GM12874 (cell line): ENCODE data around the gene LONRF3.
A peak's percentile ranks its signal among the peaks of the same experiment; 100 is the strongest.

ENCODE experiments used
- TF ChIP-seq, protein P1 (sequence below): IDR thresholded peaks from 2 replicates; pipeline ENCODE4 v1.5.1; 2011; ENCODE audit warnings: low read depth, mild to moderate bottlenecking, control low read depth, low read length, moderate library complexity; ENCODE audit not compliant: insufficient read depth

The LONRF3 gene

GRCh38 chrX:119055687-119056086 lies 81.3 kb downstream of the LONRF3 start:
- TF ChIP-seq, protein P1, sequence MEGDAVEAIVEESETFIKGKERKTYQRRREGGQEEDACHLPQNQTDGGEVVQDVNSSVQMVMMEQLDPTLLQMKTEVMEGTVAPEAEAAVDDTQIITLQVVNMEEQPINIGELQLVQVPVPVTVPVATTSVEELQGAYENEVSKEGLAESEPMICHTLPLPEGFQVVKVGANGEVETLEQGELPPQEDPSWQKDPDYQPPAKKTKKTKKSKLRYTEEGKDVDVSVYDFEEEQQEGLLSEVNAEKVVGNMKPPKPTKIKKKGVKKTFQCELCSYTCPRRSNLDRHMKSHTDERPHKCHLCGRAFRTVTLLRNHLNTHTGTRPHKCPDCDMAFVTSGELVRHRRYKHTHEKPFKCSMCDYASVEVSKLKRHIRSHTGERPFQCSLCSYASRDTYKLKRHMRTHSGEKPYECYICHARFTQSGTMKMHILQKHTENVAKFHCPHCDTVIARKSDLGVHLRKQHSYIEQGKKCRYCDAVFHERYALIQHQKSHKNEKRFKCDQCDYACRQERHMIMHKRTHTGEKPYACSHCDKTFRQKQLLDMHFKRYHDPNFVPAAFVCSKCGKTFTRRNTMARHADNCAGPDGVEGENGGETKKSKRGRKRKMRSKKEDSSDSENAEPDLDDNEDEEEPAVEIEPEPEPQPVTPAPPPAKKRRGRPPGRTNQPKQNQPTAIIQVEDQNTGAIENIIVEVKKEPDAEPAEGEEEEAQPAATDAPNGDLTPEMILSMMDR: no peak

DNA sequence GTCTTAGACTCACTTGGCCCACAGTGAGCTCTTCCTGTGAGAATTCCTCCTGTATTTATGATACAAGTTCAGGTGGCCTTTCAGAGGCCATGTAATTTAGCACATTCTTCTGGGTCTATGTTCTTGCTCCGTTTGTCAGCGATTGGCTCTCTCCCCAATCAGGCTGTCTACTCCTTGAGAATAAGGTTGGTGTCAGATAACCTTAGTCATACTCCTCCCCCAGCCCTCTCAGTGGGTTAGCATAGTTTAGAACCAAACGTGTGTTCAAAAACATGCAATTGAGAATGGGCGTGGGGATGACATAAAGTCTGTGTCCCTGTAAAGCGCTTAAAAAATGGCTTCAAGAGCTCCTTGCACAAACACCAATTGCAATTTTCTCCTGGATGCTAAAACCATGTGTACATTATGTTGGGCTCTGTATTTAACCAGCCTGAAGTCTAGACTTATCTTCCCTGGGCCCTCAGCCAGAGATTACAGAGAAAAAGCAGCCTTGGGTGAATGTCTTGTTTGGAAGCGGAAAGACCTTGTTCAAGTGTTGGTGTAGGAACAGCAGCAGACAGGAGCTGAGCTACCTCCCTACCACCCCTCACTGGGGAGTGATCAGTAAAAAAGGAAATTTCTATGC lies 88.4 kb downstream of the LONRF3 start:
- TF ChIP-seq, protein P1: no peak

GRCh38 chrX:119063428-119063827 lies 89.0 kb downstream of the LONRF3 start:
- TF ChIP-seq, protein P1: no peak

- TF ChIP-seq, protein P1: peak; percentile 44; the same call in 1 of the 2 replicates
Measured at GRCh38 chrX:119067023-119067739, 92.8 kb downstream of the LONRF3 start.
